Retinal pigment epithelial cell (primary cell): Measurements from ENCODE around the gene IDS.
"Not testable (repeated sequence)": the region's sequence is repeated elsewhere in the genome, so short reads cannot be mapped to it uniquely, and the experiment has no call there.

Experiments used
- DNase-seq: peaks from one replicate; pipeline ENCODE4 v3.0.0-alpha.2; 2010; ENCODE audit warnings: low read depth
- H3K4me3 ChIP-seq: 2 replicates; pipeline ENCODE4 v1.5.1; 2011; ENCODE audit warnings: mild to moderate bottlenecking, low read length, control low read depth, moderate library complexity
- CTCF ChIP-seq: conservative IDR thresholded peaks from 2 replicates; pipeline ENCODE4 v1.5.1; 2011; ENCODE audit warnings: low read depth, low read length, control low read depth, inconsistent platforms

IDS gene

GRCh38 chrX:149497054-149497453 lies 8.1 kb downstream of the IDS start:
- no peak for DNase-seq
- TF ChIP-seq CTCF: no peak

GRCh38 chrX:149495573-149496071 lies 9.5 kb downstream of the IDS start:
- DNase-seq: no peak
- no peak overlapping the region for H3K4me3 ChIP-seq
- no peak for TF ChIP-seq CTCF

More at GRCh38 chrX:149497054-149497453, 8.1 kb downstream of the IDS start:
- H3K4me3 ChIP-seq: no peak overlapping the region

- no peak for TF ChIP-seq CTCF
- no peak overlapping the region for H3K4me3 ChIP-seq
- DNase-seq: no peak
These were observed 10.1 kb downstream of the IDS start for GRCh38 chrX:149494844-149495565.

GRCh38 chrX:149493567-149494562 lies 11.2 kb downstream of the IDS start:
- no peak overlapping the region for H3K4me3 ChIP-seq
- DNase-seq: no peak
- TF ChIP-seq CTCF: no peak

DNA sequence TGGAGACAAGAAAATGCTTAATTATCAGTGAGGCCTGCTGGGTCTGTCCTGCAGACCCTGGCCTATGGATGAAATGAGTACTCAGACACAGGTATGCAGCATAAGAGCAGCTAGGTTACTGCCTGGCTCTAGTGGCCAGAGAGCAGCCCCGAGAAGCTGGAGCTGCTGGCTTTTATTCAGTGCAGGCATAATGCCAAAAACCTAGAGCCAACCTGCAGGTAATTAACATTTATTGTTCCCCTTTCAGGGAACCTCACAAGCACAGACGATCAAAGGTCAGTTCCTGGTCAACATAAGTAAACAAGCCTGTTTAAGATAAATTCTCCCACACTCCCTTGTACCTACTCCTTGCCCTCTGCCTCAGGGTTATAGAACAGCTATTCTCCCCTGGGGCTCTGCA lies 13.3 kb downstream of the IDS start:
- H3K4me3 ChIP-seq: no peak overlapping the region
- no peak for DNase-seq
- TF ChIP-seq CTCF: no peak

DNA sequence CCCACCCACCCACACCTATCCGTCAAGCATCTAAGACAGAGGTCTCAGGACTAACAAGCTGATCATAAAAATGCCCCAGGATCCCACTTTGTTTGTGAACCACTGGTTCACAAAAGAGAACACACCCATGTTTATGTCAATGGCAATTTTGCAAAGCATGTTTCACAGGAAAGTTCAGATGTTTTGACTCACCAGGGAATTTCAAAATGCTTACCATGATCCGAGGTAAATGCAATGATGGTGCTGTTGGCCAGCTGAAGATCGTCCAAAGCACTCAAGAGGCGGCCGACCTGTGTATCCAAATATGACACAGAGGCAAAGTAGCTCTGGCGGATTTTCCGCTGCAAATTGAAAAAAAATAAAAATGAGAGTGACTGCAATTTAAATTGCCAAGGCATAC lies 15.0 kb downstream of the IDS start:
- H3K4me3 ChIP-seq: no peak overlapping the region
- DNase-seq: no peak
- no peak for TF ChIP-seq CTCF

GRCh38 chrX:149488411-149489052 lies 16.6 kb downstream of the IDS start:
- not testable (repeated sequence) for DNase-seq, H3K4me3 ChIP-seq

- DNase-seq, H3K4me3 ChIP-seq: not testable (repeated sequence)
These were observed 17.1 kb downstream of the IDS start for GRCh38 chrX:149488008-149488407.
